ENCODE results near the gene BMX. TPM values are rescaled to one million over a fixed set of nuclear protein-coding genes. Genes with fewer than 3 reads are reported as not detected.

Gene BMX
- total and polyA plus RNA-seq, 2 donors (not counting 1 experiment from before 2014, with no cell fraction given), result not detected

DNA sequence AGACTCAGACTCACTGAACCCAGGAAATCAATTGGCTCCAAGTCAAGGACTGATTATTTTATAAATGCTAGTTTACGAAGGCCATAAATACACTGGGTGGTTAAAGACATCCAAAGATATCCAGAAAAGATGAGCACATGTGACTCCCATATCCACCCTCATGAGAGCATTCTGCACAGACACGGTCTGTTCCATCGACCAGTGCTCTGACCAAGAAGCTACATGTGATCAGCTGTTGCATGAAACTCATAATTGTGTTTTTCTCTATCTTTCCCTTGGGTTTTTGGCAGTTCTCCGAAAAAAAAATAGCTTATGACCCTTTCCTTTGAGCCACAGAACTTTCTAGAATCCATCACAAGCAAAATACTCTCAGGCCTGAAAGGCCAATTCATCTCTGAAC lies 4.8 kb upstream of the BMX start:
- Histone ChIP-seq H3K9me3 (ENCODE audit: control insufficient read depth, insufficient read depth, low read depth, low read length) (no peaks in the 10 kb centered on the region), H3K27ac (ENCODE audit: insufficient read depth, low read length) (no peak overlapping the region), H2AFZ (ENCODE audit: low read length) (no peak overlapping the region), H3K4me3 (replicated peaks in 1 of 4; ENCODE audit: control extremely low read depth in 1 of 4, insufficient read depth in 1 of 4, low read depth in 3 of 4, low read length in 4 of 4) (no peak overlapping the region), H3K36me3 (ENCODE audit: control insufficient read depth, insufficient read depth, low read length) (no peaks in the 10 kb centered on the region), H3K4me2 (ENCODE audit: extremely low read depth, insufficient read depth, low read length) (no peak overlapping the region), H3K4me1 (ENCODE audit: control insufficient read depth, extremely low read depth, insufficient read depth, low read length) (no peaks in the 10 kb centered on the region), H3K27me3 (ENCODE audit: control insufficient read depth, insufficient read depth, low read length) (no peaks in the 10 kb centered on the region), H3K9ac (ENCODE audit: insufficient read depth, low read length) (no peak overlapping the region), H3K79me2 (ENCODE audit: control insufficient read depth, insufficient read depth, low read length) (no peaks in the 10 kb centered on the region), H4K20me1 (ENCODE audit: control insufficient read depth, extremely low read depth, insufficient read depth, low read length) (no peaks in the 10 kb centered on the region)
- DNase-seq (ENCODE audit: low read depth in 2 of 2), result no peak
- TF ChIP-seq, protein P1, sequence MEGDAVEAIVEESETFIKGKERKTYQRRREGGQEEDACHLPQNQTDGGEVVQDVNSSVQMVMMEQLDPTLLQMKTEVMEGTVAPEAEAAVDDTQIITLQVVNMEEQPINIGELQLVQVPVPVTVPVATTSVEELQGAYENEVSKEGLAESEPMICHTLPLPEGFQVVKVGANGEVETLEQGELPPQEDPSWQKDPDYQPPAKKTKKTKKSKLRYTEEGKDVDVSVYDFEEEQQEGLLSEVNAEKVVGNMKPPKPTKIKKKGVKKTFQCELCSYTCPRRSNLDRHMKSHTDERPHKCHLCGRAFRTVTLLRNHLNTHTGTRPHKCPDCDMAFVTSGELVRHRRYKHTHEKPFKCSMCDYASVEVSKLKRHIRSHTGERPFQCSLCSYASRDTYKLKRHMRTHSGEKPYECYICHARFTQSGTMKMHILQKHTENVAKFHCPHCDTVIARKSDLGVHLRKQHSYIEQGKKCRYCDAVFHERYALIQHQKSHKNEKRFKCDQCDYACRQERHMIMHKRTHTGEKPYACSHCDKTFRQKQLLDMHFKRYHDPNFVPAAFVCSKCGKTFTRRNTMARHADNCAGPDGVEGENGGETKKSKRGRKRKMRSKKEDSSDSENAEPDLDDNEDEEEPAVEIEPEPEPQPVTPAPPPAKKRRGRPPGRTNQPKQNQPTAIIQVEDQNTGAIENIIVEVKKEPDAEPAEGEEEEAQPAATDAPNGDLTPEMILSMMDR (conservative IDR thresholded peaks at IDR 0.05 in 1 of 2, IDR thresholded peaks at IDR 0.05 in 1 of 2; ENCODE audit: low read depth in 1 of 2, low read length in 2 of 2), result no peak
- TF ChIP-seq EZH2 (IDR thresholded peaks at IDR 0.05; ENCODE audit: low read length, missing control alignments), result no peak

DNA sequence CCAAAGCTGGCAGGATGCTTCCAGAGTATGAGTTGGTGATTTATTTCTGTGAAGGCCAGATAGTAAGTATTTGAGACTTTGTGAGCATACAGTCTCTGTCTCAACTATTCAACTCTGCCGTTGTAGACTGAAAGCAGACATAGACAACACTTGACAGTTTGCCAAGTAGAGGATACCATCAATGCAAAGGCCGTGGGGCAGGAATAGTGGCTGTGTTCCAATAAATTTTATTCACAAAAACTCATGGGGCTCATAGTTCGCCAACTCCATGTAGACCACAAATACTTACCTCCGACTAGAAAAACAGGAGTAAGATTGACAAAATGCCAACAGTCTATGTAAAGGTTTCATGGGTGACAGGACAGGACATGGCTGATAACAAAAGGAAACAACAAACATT lies 3.8 kb upstream of the BMX start:
- Histone ChIP-seq H4K20me1 (ENCODE audit: control insufficient read depth, extremely low read depth, insufficient read depth, low read length) (no peaks in the 10 kb centered on the region), H2AFZ (ENCODE audit: low read length) (no peak overlapping the region), H3K36me3 (ENCODE audit: control insufficient read depth, insufficient read depth, low read length) (no peaks in the 10 kb centered on the region), H3K27ac (ENCODE audit: insufficient read depth, low read length) (no peak overlapping the region), H3K4me1 (ENCODE audit: control insufficient read depth, extremely low read depth, insufficient read depth, low read length) (no peaks in the 10 kb centered on the region), H3K27me3 (ENCODE audit: control insufficient read depth, insufficient read depth, low read length) (no peaks in the 10 kb centered on the region), H3K9ac (ENCODE audit: insufficient read depth, low read length) (no peak overlapping the region), H3K9me3 (ENCODE audit: control insufficient read depth, insufficient read depth, low read depth, low read length) (no peaks in the 10 kb centered on the region), H3K4me3 (replicated peaks in 1 of 4; ENCODE audit: control extremely low read depth in 1 of 4, insufficient read depth in 1 of 4, low read depth in 3 of 4, low read length in 4 of 4) (no peak overlapping the region), H3K4me2 (ENCODE audit: extremely low read depth, insufficient read depth, low read length) (no peak overlapping the region), H3K79me2 (ENCODE audit: control insufficient read depth, insufficient read depth, low read length) (no peaks in the 10 kb centered on the region)
- DNase-seq (ENCODE audit: low read depth in 2 of 2), result no peak
- TF ChIP-seq, protein P1 (conservative IDR thresholded peaks at IDR 0.05 in 1 of 2, IDR thresholded peaks at IDR 0.05 in 1 of 2; ENCODE audit: low read depth in 1 of 2, low read length in 2 of 2), result no peak
- no peak for TF ChIP-seq EZH2 (IDR thresholded peaks at IDR 0.05; ENCODE audit: low read length, missing control alignments)

DNA sequence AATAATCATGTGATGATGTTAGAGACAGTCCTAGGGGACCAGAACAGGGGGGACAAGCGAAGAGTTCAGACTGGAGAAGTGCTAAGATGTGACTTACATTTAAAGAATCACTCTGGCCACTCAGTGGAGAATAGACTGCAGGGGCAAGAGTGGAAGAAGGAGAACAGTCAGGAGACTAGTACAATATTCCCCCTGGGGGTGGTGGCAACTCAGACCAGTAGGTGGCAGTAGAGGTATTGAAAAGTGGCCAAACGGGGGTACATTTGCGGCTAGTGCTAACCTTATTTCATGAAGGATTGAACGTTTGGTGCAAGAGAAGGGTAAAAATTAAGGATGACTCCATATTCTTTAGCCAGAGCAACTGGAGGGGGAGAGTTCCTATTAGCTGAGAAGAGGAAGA lies 2.7 kb upstream of the BMX start:
- Histone ChIP-seq H3K4me1 (ENCODE audit: control insufficient read depth, extremely low read depth, insufficient read depth, low read length) (no peaks in the 10 kb centered on the region), H3K9me3 (ENCODE audit: control insufficient read depth, insufficient read depth, low read depth, low read length) (no peaks in the 10 kb centered on the region), H2AFZ (ENCODE audit: low read length) (no peak overlapping the region), H3K4me3 (replicated peaks in 1 of 4; ENCODE audit: control extremely low read depth in 1 of 4, insufficient read depth in 1 of 4, low read depth in 3 of 4, low read length in 4 of 4) (no peak overlapping the region), H3K27me3 (ENCODE audit: control insufficient read depth, insufficient read depth, low read length) (no peaks in the 10 kb centered on the region), H4K20me1 (ENCODE audit: control insufficient read depth, extremely low read depth, insufficient read depth, low read length) (no peaks in the 10 kb centered on the region), H3K36me3 (ENCODE audit: control insufficient read depth, insufficient read depth, low read length) (no peaks in the 10 kb centered on the region), H3K4me2 (ENCODE audit: extremely low read depth, insufficient read depth, low read length) (no peak overlapping the region), H3K79me2 (ENCODE audit: control insufficient read depth, insufficient read depth, low read length) (no peaks in the 10 kb centered on the region), H3K27ac (ENCODE audit: insufficient read depth, low read length) (no peak overlapping the region), H3K9ac (ENCODE audit: insufficient read depth, low read length) (no peak overlapping the region)
- TF ChIP-seq, protein P1 (conservative IDR thresholded peaks at IDR 0.05 in 1 of 2, IDR thresholded peaks at IDR 0.05 in 1 of 2; ENCODE audit: low read depth in 1 of 2, low read length in 2 of 2), result peak; percentile 47 to 62
- TF ChIP-seq EZH2 (IDR thresholded peaks at IDR 0.05; ENCODE audit: low read length, missing control alignments), result no peak
- peak; percentile 18 to 31 for DNase-seq (ENCODE audit: low read depth in 2 of 2)
